NCI-H1105 treated with DMSO at 0.1 percent for 48 hours (cell line): ENCODE data around the gene MAP1LC3B.
"Not testable (repeated sequence)": the region's sequence is repeated elsewhere in the genome, so short reads cannot be mapped to it uniquely, and the experiment has no call there.

Experiments
- DNase-seq: peaks from one replicate; lab custom pipeline; 2025; lab: John Stamatoyannopoulos, UW

The MAP1LC3B gene

GRCh38 chr16:87360862-87361610, 31.1 kb upstream of the MAP1LC3B start:
- no peak for DNase-seq

GRCh38 chr16:87361916-87362619, 30.1 kb upstream of the MAP1LC3B start:
- no peak for DNase-seq

- DNase-seq, result not testable (repeated sequence)
These were observed 29.1 kb upstream of the MAP1LC3B start for GRCh38 chr16:87362828-87363559.

GRCh38 chr16:87363771-87364455, 28.2 kb upstream of the MAP1LC3B start:
- DNase-seq, result no peak

GRCh38 chr16:87365021-87365713, 27.0 kb upstream of the MAP1LC3B start:
- DNase-seq, result no peak

- DNase-seq, result no peak
These were observed 25.8 kb upstream of the MAP1LC3B start for GRCh38 chr16:87366288-87366687.

- DNase-seq, result no peak
These were observed 25.2 kb upstream of the MAP1LC3B start for GRCh38 chr16:87366930-87367329.

GRCh38 chr16:87367529-87367928, 24.6 kb upstream of the MAP1LC3B start:
- DNase-seq, result no peak

GRCh38 chr16:87368029-87368770, 23.9 kb upstream of the MAP1LC3B start:
- DNase-seq, result no peak

- no peak for DNase-seq
These were observed 22.9 kb upstream of the MAP1LC3B start for GRCh38 chr16:87369117-87369765.

GRCh38 chr16:87369796-87370719, 22.1 kb upstream of the MAP1LC3B start:
- DNase-seq, result no peak

- no peak for DNase-seq
These were observed 20.8 kb upstream of the MAP1LC3B start for GRCh38 chr16:87371261-87371866.

- no peak for DNase-seq
These were observed 19.8 kb upstream of the MAP1LC3B start for GRCh38 chr16:87372305-87372704.

GRCh38 chr16:87374313-87374712, 17.8 kb upstream of the MAP1LC3B start:
- no peak for DNase-seq

- DNase-seq, result no peak
These were observed 16.6 kb upstream of the MAP1LC3B start for GRCh38 chr16:87375426-87376135.

- no peak for DNase-seq
These were observed 15.5 kb upstream of the MAP1LC3B start for GRCh38 chr16:87376660-87377059.

- not testable (repeated sequence) for DNase-seq
These were observed 12.8 kb upstream of the MAP1LC3B start for GRCh38 chr16:87379312-87379752.

GRCh38 chr16:87380403-87380802, 11.7 kb upstream of the MAP1LC3B start:
- no peak for DNase-seq
